PC-3 (cell line): ENCODE measurements around the gene CCDC141.

ENCODE experiments used
- CTCF ChIP-seq: fragments of 300-600 bp; sonication (generic); conservative IDR thresholded peaks from 2 replicates; pipeline ENCODE4 v1.5.1; 2017; ENCODE audit warnings: antibody characterized with exemption, low read depth, mild to moderate bottlenecking, low read length
- EZH2 ChIP-seq: fragments of 300-600 bp; sonication (generic); IDR thresholded peaks from one replicate; pipeline ENCODE4 v1.6.1; 2017; ENCODE audit warnings: antibody characterized with exemption, mild to moderate bottlenecking, low read length; ENCODE audit not compliant: unreplicated experiment
- EZH2phosphoT487 ChIP-seq: fragments of 300-600 bp; sonication (generic); IDR thresholded peaks from 2 replicates; pipeline ENCODE4 v1.6.1; 2018; ENCODE audit warnings: mild to moderate bottlenecking, antibody characterized with exemption, low read length, borderline replicate concordance

GRCh38 chr2:178914259-178914849 lies 135.6 kb downstream of the CCDC141 start:
- TF ChIP-seq CTCF, result peak; percentile 94
- TF ChIP-seq EZH2phosphoT487, result no peak
- no peak for TF ChIP-seq EZH2
